Endometrial microvascular endothelial cells (primary cell): Measurements from ENCODE around the gene DNAAF5. TPM values are rescaled to one million over a fixed set of nuclear protein-coding genes. Genes with fewer than 3 reads are reported as not detected.

Source experiments
- in situ Hi-C: cut with HindIII; loops from 2 replicates; pipeline ENCODE4 v1.10.0; 2017; ENCODE audit warnings: low sequenced_read_pairs, low pct_unique_long_range_greater_than_20kb; ENCODE audit errors: inconsistent ontology term
- total RNA-seq: library from RNA; depleted of rRNA; stranded (reverse); fragments of >200 nt; gene quantifications from one replicate; pipeline ENCODE4 v1.2.3, GENCODE V29; 2015; ENCODE audit errors: inconsistent ontology term

The DNAAF5 gene
- total RNA-seq, 1 donor from 2014 or later, result 55.6 TPM

DNA sequence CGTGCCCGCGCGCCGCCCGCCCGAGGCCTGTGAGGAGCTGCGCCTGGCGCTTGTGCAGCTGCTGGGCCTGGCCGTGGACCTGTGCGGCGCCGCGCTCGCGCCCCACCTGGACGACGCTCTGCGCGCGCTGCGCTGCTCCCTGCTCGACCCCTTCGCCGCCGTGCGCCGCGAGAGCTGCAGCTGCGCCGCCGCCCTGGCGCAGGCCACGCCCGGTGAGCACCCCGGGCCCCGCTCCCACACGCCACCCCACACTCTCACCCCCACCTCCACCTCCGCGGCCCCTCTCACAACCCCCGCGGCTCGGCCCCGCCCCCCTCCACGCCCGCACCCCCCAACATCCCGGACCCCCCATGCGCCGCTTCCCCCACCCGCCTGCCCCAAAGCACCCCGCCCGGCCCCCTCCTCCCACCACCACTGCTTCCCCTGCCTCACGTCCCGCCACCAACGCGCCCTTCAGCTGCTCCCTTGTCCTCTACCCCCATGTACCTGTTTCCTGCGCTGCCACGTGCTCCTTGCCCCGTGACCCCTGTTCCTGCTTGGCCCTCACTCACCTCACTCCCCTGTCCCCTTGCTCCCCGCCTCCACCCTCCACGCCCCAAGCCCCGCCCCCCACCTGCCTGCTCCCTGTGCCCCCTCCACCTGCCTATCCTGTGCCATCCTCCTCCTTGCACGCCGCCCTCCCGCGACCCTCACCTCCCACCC, 756 bp downstream of the DNAAF5 start, which contains the start of gene PRKAR1B:
Gene PRKAR1B, minus strand, starts transcription at position 178 of the 702 bp plus-strand sequence. CDS start 15,776 bp downstream, outside the sequence.
- in situ Hi-C loops, result no loop called here

DNA sequence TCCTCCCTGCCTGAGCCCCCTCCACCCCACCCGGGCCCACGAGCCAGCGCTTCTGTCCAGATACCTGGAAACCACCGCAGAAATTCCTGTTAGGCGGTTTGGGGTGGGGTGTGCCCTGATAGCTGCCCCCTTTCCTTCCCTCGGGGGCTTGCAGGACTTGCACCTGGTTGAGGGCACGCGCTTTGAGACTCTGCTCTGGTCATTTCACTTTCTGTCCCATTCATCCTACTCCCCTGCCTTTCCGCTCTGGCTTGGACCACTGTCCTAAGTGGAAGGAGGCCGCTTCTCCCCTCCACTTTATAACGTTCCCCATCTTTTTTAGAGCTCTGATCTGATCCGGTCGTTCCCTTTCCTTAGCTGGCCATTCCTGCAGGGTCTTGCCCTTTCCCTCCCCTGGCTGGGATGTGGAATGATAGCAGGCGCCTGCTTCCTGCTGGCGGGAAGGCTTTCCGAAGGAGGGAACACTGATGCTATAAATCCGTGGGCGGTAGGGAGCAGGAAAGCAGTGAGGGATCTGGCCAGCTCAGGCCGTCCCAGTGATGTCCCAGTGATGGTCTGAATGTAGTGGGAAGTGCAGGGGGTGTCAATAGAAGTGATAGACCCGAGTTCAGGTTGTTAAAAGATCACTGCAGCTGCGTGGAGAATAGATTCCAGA, 1.4 kb downstream of the DNAAF5 start:
- in situ Hi-C loops, result no loop called here

DNA sequence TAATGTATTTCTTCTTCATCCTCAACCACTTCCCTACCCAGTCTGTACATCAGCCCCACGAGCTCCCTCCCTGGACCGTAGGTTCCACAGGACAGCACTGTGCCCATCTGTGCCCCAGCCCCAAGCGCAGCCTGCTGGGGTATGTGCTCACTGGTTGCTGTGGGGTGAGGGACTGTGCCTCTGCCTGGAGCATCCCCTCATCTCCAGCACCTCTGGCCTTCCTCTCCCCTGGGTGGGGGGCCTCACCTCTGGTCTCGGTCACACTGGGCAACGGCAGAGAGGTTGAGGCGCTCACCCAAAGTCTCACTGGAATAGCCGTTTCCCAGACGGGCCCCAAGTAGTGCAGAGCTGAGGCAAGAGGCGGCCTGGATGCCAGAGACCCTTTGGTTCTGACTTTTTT, 2.1 kb downstream of the DNAAF5 start:
- in situ Hi-C loops, result no loop called here

DNA sequence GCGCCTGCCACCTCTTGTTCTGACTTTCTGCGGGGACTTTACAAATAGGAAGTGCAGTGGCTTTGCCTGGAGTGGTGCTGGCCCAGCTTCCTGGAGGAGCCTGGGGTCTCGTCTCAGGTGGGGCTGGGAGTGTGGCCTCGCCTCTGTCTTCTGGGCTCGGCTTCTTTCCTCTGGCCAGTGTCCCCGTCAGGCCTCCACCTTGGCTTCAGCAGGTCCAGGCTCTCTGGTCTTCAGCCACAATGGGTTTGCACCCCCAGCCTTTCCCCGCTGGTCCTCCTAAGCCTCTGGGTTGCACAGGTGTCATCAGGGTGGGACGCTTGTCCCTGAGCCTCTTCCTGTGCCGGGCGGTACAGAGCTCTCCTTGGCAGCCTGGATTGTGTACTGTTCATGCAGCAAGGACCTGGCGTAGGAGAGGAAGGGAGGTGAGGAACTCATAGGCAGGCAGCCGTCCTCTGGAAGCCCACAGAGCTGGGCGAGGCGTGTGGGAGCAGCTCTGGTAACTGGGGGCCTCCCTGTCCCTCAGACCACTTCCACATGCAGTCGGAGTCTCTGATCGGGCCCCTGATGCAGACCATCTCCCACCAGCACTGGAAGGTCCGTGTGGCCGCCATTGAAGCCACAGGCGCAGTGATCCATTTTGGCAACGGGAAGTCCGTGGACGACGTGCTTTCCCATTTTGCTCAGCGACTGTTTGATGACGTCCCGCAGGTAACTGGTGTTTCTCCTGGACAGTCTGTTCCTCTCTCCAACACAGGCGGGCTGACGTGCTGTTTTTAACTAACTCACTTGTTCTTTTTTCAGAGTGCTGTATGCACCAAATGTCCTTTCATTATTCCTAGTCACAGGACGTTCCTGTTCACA, 2.9 kb downstream of the DNAAF5 start:
- in situ Hi-C loops, result no loop called here

DNA sequence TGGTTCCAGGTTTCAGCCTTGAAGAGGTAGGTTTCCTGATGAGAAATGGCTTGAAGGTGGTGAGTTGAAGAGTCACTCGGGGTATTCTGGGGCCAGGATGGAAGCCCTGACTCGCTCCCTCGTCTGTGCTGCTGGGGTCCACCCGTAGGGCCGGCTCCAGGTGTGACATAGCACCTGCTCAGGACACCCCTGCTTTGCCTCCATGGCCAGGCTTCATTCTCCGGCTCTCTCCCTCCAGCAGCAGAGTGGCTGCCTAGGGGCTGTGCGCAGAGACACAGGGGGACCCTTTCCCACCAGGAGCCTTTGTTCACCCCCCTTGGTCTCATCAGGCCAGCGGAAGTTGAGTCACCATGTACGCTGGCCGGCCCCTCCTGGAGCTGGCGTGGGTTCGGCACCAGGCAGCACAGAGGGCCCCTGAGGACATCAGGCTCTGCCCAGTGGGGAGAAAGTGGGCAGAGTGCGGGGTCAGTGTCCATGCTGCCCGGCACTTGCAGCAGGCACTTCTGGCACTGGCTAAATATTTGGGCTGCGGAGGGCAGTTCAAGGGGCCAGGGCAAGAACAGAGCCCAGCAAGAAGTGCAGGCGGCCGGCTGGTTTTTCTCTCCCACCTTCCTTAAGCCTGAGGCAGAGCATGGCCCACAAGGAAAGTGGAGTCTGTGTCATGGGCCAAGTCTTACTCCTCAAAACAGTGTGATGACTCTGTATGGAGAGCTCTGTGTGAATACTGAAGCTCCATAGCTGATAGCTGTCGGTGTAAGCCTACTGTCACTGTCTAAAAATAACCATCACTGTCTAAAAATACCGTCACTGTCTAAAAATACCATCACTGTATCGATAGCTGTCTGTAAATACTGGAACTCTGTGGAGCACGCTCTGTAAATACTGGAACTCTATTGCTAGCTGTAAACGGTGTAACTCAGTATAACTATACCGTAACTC, 4.3 kb downstream of the DNAAF5 start:
- in situ Hi-C loops, result no loop called here

DNA sequence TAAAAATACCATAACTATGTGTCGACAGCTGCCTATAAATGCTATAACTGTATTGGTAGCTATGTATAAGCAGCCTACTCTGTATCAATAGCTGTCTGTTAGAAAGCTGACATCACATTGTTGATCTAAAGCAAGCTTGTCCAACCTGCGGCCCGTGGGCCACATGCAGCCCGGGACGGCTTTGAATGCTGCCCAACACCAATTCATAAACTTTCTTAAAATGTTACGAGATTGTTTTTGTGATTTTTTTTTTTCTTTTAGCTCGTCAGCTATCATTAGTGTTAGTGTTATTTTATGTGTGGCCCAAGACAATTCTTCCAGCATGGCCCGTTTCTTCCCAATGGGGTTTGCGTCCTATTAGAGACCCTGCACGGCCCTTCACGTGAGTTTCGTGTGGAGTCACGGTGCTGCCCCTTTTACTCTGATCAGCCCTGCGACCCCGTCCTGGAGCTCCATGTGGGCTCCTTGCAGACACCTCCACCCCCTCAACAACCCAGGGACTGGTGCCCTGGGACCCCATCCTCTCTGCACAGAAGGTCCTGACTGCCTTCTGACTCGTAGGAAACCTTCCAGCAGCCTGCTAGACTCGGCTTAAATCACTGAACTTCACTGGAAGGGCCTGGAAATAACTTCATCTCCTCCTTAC, 5.1 kb downstream of the DNAAF5 start:
- in situ Hi-C loops, result no loop called here

DNA sequence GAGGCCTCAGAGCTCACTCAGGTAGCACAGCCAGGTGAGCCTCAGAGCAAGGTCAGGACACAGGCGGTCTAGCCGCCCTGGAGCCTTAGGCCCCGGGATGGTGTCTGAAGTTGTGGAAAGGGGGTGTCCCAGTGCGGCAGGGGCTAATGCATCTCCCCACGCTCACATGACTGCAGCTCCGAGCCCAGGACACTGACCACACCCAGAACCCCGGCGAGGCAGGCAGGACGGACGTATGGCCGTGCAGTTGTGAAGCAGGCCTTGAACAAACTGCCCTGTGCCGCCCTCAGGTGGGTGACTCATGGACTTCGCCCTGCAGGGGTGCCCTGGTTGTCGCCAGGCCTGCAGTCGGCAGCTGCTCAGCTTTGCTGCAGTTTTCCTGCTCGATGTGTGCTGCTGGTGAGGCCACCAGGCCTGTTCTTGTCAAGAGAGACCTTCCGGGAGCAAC, 5.6 kb downstream of the DNAAF5 start:
- in situ Hi-C loops, result no loop called here

DNA sequence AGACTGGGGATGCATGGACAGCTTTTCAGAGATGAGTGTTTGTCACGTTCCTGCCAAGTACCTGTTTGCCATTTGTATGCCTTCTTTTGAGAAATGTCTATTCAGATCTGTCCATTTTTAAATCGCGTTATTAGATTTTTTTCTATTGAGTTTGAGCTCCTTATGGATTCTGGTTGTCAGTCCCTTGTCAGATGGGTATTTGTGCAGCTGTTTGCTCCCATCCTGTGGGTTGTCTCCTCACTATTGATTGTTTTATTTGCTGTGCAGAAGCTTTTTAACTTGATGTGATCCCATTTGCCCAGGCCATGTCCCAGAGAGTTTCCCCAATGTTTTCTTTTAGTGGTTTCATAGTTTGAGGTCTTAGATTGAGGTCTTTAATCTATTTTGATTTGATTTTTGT, 6.1 kb downstream of the DNAAF5 start:
- in situ Hi-C loops, result no loop called here

DNA sequence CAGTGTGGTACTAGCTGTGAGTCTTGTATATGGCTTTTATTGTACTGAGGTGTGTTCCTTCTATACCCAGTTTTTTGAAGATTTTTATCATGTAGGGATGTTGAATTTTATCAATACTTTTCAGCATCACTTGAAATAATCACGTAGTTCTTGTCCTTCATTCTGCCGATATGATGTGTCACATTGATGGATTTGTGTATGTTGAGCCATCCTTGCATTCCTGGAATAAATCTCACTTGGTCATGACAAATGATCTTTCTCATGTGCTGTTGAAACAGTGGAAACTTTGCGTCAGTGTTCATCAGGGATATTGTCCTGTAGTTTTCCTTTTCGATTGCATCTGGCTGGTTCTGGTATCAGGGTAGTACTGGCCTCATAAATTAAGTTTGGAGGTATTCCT, 7.7 kb downstream of the DNAAF5 start:
- in situ Hi-C loops, result no loop called here

DNA sequence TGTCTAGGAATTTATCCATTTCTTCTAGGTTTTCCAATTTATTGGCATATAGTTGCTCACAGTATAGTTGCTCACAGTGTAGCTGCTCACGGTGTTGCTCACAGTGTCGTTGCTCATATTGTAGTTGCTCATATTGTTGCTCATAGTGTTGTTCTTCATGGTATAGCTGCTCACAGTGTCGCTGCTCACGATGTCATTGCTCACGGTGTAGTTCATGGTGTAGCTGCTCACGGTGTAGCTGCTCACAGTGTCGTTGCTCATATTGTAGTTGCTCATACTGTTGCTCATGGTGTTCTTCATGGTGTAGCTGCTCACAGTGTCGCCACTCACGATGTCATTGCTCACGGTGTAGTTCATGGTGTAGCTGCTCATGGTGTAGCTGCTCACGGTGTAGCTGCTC, 8.3 kb downstream of the DNAAF5 start:
- in situ Hi-C loops, result no loop called here

DNA sequence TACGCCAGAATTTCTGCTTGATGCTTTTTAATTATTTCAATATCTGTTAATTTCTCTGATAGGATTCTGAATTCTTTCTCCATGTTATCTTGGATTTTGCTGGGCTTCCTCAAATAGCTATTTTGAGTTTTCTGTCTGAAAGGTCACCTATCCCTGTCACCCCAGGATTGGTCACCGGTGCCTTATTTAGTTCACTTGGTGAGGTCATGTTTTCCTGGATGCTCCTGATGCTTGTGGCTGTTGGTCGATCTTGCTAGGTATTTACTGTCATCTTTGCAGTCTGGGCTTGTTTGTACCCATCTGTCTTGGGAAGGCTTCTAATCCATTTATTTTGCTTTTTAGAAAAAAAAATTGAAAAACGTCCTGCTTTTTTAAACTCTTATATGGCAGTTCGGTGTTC, 11.7 kb downstream of the DNAAF5 start:
- in situ Hi-C loops, result no loop called here

DNA sequence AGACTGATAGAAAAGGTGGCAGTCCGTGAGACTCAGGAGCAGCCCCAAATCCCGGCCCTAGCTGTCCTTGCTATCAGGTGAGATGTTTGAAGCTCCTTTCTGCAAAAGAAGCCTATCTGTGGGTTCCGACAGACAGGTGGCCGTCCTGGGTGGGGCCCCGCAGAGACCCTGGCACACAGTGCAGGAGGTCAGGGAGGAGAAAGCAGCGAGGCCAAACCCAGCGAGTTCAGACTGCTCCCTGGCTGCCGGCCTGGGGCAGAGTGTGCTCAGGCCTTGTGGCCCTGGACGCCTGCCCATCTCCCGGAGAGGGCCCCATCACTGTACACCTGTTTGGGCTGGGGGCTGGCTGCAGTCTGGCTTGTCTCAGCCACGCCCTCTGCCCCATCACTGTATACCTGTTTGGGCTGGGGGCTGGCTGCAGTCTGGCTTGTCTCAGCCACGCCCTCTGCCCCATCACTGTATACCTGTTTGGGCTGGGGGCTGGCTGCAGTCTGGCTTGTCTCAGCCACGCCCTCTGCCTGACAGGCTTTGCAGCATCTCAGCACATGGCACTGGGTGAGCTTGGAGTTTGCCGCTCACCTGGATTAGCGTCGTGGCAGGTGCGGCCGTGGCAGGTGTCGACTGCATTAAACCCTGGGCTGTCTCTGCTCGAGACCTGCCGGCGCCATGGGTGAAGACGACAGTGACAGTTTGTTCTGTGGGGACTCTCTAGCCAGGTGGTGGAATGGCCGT, 12.4 kb downstream of the DNAAF5 start:
- in situ Hi-C loops, result no loop called here

DNA sequence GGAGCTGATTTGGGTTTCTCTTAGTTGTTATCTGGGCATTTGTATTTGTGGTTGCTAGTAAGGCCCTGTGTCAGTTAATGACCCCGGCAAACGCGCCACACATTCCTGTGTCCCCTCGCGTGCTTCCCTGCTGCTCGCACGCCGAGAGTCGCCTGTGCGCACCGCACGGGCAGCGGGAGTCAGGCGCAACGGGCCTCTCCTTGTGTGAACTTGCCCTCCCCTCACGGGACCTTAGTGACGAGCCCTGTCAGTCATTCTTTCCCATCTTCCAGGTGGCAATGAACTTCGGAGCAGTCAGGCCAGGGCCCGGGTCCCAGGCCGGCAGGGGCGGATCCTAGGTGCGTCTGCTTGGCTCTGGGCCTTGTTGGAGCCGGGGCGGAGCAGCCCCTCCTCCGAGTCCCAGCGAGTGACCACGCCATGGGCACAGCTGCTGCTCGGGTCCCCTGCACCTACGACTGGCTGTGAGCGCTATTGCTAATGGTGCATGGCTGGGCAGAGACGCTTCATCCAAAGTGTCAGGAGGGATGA, 13.0 kb downstream of the DNAAF5 start:
- in situ Hi-C loops, result no loop called here

DNA sequence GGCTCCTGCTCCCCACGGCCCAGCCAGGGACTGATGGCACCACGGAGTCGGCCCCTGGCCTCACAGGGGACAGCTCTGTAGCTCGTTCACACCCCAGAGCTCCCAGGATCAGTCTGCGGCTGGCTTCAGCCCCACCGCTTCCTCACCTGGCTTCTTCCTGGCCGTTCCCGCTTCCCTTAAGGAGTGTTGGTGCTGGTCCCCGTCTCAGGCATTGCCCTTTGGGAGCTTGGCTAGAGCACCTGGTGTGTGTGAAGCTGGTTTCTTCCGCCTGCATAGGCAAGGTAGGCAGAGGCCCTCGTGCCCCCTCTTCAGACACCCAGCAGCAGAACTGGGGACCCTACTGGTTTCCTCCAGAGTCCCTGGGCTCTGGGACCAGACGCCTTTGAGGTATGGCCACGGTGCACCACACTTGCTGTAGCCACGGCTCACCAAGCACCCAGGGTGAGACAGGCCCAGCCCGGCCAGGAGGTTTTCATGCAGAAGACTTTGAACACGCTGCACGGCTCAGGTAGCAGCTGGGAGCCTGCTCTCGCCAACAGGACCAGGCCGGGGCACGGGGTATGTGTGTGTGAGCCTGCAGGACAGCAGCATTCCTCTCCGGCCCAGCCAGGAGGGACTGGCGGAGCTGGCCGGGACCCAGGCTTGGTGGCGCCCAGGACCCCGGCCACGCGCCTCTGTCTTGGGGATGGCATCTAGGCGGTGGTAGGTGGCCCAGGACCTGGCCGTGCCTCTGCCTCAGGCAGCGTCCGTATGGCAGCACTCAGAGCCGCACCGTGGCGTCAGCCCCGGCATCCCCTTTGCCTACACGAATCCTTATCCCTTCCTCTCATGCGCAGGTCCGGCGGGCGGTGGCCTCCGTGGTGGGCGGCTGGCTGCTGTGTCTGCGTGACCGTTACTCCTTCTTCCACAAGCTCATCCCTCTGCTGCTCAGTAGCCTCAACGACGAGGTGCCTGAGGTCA, 13.8 kb downstream of the DNAAF5 start:
- in situ Hi-C loops, result no loop called here

DNA sequence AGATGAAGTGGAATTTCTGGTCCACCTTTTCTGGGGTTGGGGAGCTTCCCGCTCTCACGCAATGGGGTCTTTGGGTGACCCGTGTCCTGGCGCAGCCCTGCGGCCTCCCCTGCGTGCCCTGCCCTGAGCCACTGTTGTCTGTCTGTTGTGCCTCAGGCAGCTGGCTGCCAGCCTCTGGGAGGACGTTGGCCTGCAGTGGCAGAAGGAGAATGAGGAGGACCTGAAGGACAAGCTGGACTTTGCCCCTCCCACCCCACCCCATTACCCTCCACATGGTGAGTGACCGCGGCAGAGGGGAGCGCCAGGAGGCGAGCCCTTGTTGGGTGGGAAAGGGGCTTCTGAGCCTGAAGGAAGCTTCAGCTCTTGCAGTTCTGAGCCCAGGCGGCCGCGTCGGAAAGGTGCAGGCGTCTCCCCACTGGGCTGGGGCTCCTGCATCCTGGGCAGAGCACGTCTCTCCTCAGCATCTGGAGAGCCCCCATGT, 14.7 kb downstream of the DNAAF5 start:
- in situ Hi-C loops, result no loop called here

DNA sequence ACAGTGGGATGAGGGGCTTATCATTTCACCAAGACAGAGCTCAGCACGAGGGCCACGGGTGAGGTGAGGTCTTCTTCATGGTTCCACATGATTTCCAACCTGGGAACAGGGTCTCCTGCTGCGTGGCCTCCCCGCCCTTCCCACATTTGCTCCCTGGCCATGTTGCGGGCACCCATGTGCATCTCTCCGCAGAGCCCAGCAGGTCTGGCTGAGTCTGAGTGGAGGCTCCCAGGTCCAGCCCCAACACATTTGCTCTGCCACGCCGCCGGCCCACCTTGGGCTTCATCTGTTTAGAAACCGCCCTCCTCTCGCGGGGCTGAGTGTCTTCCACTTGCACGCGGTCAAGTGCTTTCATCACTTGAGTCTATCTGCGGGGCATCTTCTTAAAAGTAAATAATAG, 15.4 kb downstream of the DNAAF5 start:
- in situ Hi-C loops, result no loop called here
